SH-SY5Y (cell line): ENCODE measurements around the gene CPEB1.

Source experiments
- GATA2 ChIP-seq: IDR thresholded peaks from 2 replicates; pipeline ENCODE4 v1.6.1; 2011; ENCODE audit warnings: mild to moderate bottlenecking, low read depth, low read length
- GATA3 ChIP-seq: IDR thresholded peaks from 2 replicates; pipeline ENCODE4 v1.6.1; 2011; ENCODE audit warnings: low read depth, mild to moderate bottlenecking, low read length, moderate library complexity

- TF ChIP-seq GATA2: no peak; the same call in 1 of the 2 replicates
- no peak for TF ChIP-seq GATA3
Measured at GRCh38 chr15:82540055-82540983, 106.8 kb downstream of the CPEB1 start, which contains the start of gene RPS17.
